WTC11 (cell line): Measurements from ENCODE around the gene MICAL3. TPM values are rescaled to one million over a fixed set of nuclear protein-coding genes. Genes with fewer than 3 reads are reported as not detected.

ENCODE experiments used
- ATAC-seq: fragments of 200-7000 bp; cut with Tn5 transposase; 2 replicates; pipeline ENCODE4 v1.10.0; 2021; ENCODE audit warnings: mild to moderate bottlenecking, moderate library complexity
- CTCF ChIA-PET: fragments of 300-600 bp; sonication (Branson Sonifier 250); formaldehyde crosslinking; loops from one replicate; lab custom pipeline; 2021; ENCODE audit warnings: antibody characterized with exemption; lab: Charles Lee
- POLR2A ChIA-PET: fragments of 350-600 bp; sonication (Branson Sonifier 250); formaldehyde crosslinking; loops from one replicate; lab custom pipeline; 2021; ENCODE audit warnings: antibody characterized with exemption; lab: Charles Lee
- DNase-seq: peaks from one replicate; pipeline ENCODE4 v3.0.0; 2021; ENCODE audit warnings: low spot score
- H3K27ac Mint-ChIP-seq: 2 replicates; pipeline ENCODE4 v1.8.0; 2021; ENCODE audit warnings: mixed read lengths
- H3K27me3 Mint-ChIP-seq: 2 replicates; pipeline ENCODE4 v1.8.0; 2021; ENCODE audit warnings: low read depth, mild to moderate bottlenecking, moderate library complexity, mixed read lengths
- H3K36me3 Mint-ChIP-seq: 2 replicates; pipeline ENCODE4 v1.8.0; 2021; ENCODE audit warnings: mixed read lengths
- H3K4me1 Mint-ChIP-seq: 2 replicates; pipeline ENCODE4 v1.8.0; 2022; ENCODE audit warnings: mixed read lengths
- H3K4me3 Mint-ChIP-seq: 2 replicates; pipeline ENCODE4 v1.8.0; 2021; ENCODE audit warnings: mild to moderate bottlenecking, moderate library complexity, mixed read lengths
- H3K9me3 Mint-ChIP-seq: 2 replicates; pipeline ENCODE4 v1.8.0; 2021; ENCODE audit warnings: mixed read lengths
- ATF1 ChIP-seq: sonication (generic); formaldehyde crosslinking; IDR thresholded peaks from 2 replicates; pipeline ENCODE4 v1.8.1; 2023; ENCODE audit warnings: mild to moderate bottlenecking, moderate library complexity, missing genetic modification reagents
- FOXK1 ChIP-seq: sonication (generic); formaldehyde crosslinking; IDR thresholded peaks from 2 replicates; pipeline ENCODE4 v1.8.0; 2022; ENCODE audit warnings: mild to moderate bottlenecking, moderate library complexity, missing genetic modification reagents
- KAT7 ChIP-seq: sonication (generic); formaldehyde crosslinking; IDR thresholded peaks from 2 replicates; pipeline ENCODE4 v1.8.1; 2023; ENCODE audit warnings: missing genetic modification reagents, mild to moderate bottlenecking, borderline replicate concordance
- MXD4 ChIP-seq: fragments of 250-450 bp; sonication (Bioruptor Pico); IDR thresholded peaks from 2 replicates; pipeline ENCODE4 v1.8.0; 2021; ENCODE audit warnings: mild to moderate bottlenecking, moderate library complexity, borderline replicate concordance
- NR2C2 ChIP-seq: sonication (generic); formaldehyde crosslinking; IDR thresholded peaks from 2 replicates; pipeline ENCODE4 v1.8.0; 2022; ENCODE audit warnings: mild to moderate bottlenecking, missing genetic modification reagents
- RELA ChIP-seq: sonication (generic); formaldehyde crosslinking; IDR thresholded peaks from 2 replicates; pipeline ENCODE4 v1.8.1; 2022; ENCODE audit warnings: missing genetic modification reagents, mild to moderate bottlenecking, borderline replicate concordance
- SP1 ChIP-seq: sonication (generic); formaldehyde crosslinking; conservative IDR thresholded peaks from 2 replicates; pipeline ENCODE4 v1.8.1; 2022; ENCODE audit warnings: missing genetic modification reagents
- TEAD4 ChIP-seq: sonication (generic); formaldehyde crosslinking; IDR thresholded peaks from 2 replicates; pipeline ENCODE4 v1.8.0; 2022; ENCODE audit warnings: mild to moderate bottlenecking, missing genetic modification reagents
- ZNF138 ChIP-seq: sonication (generic); formaldehyde crosslinking; conservative IDR thresholded peaks from 2 replicates; pipeline ENCODE4 v1.8.1; 2022; ENCODE audit warnings: mild to moderate bottlenecking, moderate library complexity, missing genetic modification reagents
- ZNF671 ChIP-seq: fragments of 250-450 bp; sonication (Bioruptor Pico); IDR thresholded peaks from 2 replicates; pipeline ENCODE4 v1.8.0; 2021; ENCODE audit warnings: mild to moderate bottlenecking
- total RNA-seq: library from RNA; stranded (reverse); gene quantifications from 3 replicates; pipeline ENCODE4 v1.2.3, GENCODE V29; 2021
- TF ChIP-seq, protein P1 (sequence below): sonication (generic); formaldehyde crosslinking; IDR thresholded peaks from 2 replicates; pipeline ENCODE4 v1.8.0; 2023; ENCODE audit warnings: mild to moderate bottlenecking, missing genetic modification reagents
- TF ChIP-seq, protein P2 (sequence below): sonication (generic); formaldehyde crosslinking; conservative IDR thresholded peaks from 2 replicates; pipeline ENCODE4 v1.8.1; 2022; ENCODE audit warnings: mild to moderate bottlenecking, missing genetic modification reagents
- TF ChIP-seq, protein P3 (sequence below): fragments of 250-450 bp; sonication (Bioruptor Pico); IDR thresholded peaks from 2 replicates; pipeline ENCODE4 v1.9.0; 2021; ENCODE audit warnings: mild to moderate bottlenecking
- TF ChIP-seq, protein P4 (sequence below): sonication (generic); formaldehyde crosslinking; IDR thresholded peaks from 2 replicates; pipeline ENCODE4 v1.8.1; 2022; ENCODE audit warnings: missing genetic modification reagents, borderline replicate concordance
- TF ChIP-seq, protein P5 (sequence below): fragments of 250-450 bp; sonication (Bioruptor Pico); IDR thresholded peaks from 2 replicates; pipeline ENCODE4 v1.9.0; 2021; ENCODE audit warnings: mild to moderate bottlenecking, borderline replicate concordance
- TF ChIP-seq, protein P6 (sequence below): sonication (generic); formaldehyde crosslinking; IDR thresholded peaks from 2 replicates; pipeline ENCODE4 v1.8.0; 2022; ENCODE audit warnings: mild to moderate bottlenecking, missing genetic modification reagents

Gene MICAL3
- total RNA-seq, 1 experiment from 2014 or later: 41.2 TPM

DNA sequence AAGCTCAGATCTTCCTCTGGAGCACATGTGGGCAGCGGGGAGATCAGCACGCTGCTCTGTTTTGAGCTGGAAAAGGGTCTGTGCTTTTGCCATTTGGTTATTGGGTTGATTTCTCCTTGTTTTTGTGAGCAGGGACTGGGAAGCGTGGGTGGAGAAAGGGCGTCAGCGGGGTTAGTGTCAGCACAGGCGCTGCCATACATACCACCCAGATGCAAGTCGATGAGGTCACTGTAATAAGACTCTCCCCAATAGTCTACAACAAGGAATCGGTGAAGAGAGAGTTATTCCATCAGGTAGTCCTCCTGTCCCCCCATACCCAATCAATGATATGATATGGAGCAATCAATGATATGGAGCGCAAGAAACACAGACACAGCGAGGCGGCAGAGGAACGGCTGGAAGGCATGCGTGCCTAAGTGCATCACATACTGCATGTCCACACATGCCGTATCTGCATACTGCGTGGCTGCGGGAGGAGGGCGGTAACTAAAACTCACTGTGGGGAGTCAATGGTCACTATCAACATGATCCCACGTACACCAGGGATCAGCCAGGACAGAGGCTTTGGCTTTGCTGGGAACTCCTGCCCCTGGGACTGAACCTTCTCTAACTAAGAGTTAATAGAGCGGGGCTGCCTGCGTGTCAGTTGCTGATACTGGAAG, 220.6 kb downstream of the MICAL3 start:
- peaks cover 16% of the 10 kb centered on the region for H3K4me1 Mint-ChIP-seq
- DNase-seq (no peak), ATAC-seq (no peak)
- H3K9me3 Mint-ChIP-seq: no peaks in the 10 kb centered on the region
- H3K27me3 Mint-ChIP-seq: no peaks in the 10 kb centered on the region
- H3K36me3 Mint-ChIP-seq: peaks cover 8% of the 10 kb centered on the region
- ChIA-PET POLR2A (no interaction called here), CTCF (interaction anchor here (1.1 to 2.4 kb wide), 4 partner anchors 11 to 60 kb away, joined by 3 to 9 read pairs (median 6); no protein-coding TSS in a partner anchor)
- peak overlapping the region; percentile 54; the same call in 1 of the 2 replicates for H3K27ac Mint-ChIP-seq
- no peak overlapping the region for H3K4me3 Mint-ChIP-seq
- TF ChIP-seq, protein P1, sequence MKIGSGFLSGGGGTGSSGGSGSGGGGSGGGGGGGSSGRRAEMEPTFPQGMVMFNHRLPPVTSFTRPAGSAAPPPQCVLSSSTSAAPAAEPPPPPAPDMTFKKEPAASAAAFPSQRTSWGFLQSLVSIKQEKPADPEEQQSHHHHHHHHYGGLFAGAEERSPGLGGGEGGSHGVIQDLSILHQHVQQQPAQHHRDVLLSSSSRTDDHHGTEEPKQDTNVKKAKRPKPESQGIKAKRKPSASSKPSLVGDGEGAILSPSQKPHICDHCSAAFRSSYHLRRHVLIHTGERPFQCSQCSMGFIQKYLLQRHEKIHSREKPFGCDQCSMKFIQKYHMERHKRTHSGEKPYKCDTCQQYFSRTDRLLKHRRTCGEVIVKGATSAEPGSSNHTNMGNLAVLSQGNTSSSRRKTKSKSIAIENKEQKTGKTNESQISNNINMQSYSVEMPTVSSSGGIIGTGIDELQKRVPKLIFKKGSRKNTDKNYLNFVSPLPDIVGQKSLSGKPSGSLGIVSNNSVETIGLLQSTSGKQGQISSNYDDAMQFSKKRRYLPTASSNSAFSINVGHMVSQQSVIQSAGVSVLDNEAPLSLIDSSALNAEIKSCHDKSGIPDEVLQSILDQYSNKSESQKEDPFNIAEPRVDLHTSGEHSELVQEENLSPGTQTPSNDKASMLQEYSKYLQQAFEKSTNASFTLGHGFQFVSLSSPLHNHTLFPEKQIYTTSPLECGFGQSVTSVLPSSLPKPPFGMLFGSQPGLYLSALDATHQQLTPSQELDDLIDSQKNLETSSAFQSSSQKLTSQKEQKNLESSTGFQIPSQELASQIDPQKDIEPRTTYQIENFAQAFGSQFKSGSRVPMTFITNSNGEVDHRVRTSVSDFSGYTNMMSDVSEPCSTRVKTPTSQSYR: no peak
- TF ChIP-seq, protein P2, sequence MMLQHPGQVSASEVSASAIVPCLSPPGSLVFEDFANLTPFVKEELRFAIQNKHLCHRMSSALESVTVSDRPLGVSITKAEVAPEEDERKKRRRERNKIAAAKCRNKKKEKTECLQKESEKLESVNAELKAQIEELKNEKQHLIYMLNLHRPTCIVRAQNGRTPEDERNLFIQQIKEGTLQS: no peak
- TF ChIP-seq MXD4 (CRISPR knock-in tag) (no peak), KAT7 (CRISPR knock-in tag) (no peak), FOXK1 (CRISPR knock-in tag) (no peak), ZNF671 (no peak), ZNF138 (CRISPR knock-in tag) (no peak), TEAD4 (no peak), SP1 (CRISPR knock-in tag) (no peak), NR2C2 (CRISPR knock-in tag) (no peak), ATF1 (CRISPR knock-in tag) (no peak)
- TF ChIP-seq, protein P3, sequence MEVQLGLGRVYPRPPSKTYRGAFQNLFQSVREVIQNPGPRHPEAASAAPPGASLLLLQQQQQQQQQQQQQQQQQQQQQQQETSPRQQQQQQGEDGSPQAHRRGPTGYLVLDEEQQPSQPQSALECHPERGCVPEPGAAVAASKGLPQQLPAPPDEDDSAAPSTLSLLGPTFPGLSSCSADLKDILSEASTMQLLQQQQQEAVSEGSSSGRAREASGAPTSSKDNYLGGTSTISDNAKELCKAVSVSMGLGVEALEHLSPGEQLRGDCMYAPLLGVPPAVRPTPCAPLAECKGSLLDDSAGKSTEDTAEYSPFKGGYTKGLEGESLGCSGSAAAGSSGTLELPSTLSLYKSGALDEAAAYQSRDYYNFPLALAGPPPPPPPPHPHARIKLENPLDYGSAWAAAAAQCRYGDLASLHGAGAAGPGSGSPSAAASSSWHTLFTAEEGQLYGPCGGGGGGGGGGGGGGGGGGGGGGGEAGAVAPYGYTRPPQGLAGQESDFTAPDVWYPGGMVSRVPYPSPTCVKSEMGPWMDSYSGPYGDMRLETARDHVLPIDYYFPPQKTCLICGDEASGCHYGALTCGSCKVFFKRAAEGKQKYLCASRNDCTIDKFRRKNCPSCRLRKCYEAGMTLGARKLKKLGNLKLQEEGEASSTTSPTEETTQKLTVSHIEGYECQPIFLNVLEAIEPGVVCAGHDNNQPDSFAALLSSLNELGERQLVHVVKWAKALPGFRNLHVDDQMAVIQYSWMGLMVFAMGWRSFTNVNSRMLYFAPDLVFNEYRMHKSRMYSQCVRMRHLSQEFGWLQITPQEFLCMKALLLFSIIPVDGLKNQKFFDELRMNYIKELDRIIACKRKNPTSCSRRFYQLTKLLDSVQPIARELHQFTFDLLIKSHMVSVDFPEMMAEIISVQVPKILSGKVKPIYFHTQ (CRISPR knock-in tag): no peak
- TF ChIP-seq, protein P4, sequence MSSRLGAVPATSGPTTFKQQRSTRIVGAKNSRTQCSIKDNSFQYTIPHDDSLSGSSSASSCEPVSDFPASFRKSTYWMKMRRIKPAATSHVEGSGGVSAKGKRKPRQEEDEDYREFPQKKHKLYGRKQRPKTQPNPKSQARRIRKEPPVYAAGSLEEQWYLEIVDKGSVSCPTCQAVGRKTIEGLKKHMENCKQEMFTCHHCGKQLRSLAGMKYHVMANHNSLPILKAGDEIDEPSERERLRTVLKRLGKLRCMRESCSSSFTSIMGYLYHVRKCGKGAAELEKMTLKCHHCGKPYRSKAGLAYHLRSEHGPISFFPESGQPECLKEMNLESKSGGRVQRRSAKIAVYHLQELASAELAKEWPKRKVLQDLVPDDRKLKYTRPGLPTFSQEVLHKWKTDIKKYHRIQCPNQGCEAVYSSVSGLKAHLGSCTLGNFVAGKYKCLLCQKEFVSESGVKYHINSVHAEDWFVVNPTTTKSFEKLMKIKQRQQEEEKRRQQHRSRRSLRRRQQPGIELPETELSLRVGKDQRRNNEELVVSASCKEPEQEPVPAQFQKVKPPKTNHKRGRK (CRISPR knock-in tag): no peak
- TF ChIP-seq, all 79 proteins: peak for 0

DNA sequence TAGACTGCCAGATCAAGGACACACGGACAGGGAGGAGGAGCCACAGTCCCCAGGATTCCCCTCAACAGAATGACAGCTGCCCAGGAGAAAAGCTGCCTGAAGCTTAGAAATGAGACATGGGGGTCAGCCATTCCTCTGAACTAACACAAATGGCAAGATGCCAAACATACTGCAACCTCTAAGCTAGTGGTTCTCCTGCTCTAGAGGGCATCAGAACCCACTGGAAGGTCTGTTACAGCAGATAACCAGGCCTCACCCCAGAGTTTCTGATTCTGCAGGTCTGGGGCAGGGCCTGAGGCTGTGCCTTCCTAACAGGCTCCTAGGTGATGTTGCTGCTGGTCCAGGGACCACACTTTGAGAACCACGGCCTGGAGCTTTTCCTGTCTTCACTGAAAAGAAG, 221.5 kb downstream of the MICAL3 start:
- Mint-ChIP-seq H3K4me3 (no peak overlapping the region), H3K4me1 (peaks cover 16% of the 10 kb centered on the region), H3K9me3 (no peaks in the 10 kb centered on the region), H3K27ac (no peak overlapping the region), H3K27me3 (no peaks in the 10 kb centered on the region), H3K36me3 (peaks cover 8% of the 10 kb centered on the region)
- ATAC-seq (no peak), DNase-seq (no peak)
- ChIA-PET CTCF (interaction anchor here (1.1 to 2.4 kb wide), 4 partner anchors 10 to 59 kb away, joined by 3 to 9 read pairs (median 6); no protein-coding TSS in a partner anchor), POLR2A (no interaction called here)
- TF ChIP-seq, protein P5, sequence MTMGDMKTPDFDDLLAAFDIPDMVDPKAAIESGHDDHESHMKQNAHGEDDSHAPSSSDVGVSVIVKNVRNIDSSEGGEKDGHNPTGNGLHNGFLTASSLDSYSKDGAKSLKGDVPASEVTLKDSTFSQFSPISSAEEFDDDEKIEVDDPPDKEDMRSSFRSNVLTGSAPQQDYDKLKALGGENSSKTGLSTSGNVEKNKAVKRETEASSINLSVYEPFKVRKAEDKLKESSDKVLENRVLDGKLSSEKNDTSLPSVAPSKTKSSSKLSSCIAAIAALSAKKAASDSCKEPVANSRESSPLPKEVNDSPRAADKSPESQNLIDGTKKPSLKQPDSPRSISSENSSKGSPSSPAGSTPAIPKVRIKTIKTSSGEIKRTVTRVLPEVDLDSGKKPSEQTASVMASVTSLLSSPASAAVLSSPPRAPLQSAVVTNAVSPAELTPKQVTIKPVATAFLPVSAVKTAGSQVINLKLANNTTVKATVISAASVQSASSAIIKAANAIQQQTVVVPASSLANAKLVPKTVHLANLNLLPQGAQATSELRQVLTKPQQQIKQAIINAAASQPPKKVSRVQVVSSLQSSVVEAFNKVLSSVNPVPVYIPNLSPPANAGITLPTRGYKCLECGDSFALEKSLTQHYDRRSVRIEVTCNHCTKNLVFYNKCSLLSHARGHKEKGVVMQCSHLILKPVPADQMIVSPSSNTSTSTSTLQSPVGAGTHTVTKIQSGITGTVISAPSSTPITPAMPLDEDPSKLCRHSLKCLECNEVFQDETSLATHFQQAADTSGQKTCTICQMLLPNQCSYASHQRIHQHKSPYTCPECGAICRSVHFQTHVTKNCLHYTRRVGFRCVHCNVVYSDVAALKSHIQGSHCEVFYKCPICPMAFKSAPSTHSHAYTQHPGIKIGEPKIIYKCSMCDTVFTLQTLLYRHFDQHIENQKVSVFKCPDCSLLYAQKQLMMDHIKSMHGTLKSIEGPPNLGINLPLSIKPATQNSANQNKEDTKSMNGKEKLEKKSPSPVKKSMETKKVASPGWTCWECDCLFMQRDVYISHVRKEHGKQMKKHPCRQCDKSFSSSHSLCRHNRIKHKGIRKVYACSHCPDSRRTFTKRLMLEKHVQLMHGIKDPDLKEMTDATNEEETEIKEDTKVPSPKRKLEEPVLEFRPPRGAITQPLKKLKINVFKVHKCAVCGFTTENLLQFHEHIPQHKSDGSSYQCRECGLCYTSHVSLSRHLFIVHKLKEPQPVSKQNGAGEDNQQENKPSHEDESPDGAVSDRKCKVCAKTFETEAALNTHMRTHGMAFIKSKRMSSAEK (CRISPR knock-in tag): no peak
- TF ChIP-seq RELA (CRISPR knock-in tag): no peak
- TF ChIP-seq, protein P6, sequence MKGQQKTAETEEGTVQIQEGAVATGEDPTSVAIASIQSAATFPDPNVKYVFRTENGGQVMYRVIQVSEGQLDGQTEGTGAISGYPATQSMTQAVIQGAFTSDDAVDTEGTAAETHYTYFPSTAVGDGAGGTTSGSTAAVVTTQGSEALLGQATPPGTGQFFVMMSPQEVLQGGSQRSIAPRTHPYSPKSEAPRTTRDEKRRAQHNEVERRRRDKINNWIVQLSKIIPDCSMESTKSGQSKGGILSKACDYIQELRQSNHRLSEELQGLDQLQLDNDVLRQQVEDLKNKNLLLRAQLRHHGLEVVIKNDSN (CRISPR knock-in tag): no peak
- no peak for TF ChIP-seq MXD4 (CRISPR knock-in tag)
- TF ChIP-seq, all 79 proteins: peak for 0
